GM18907 (cell line): ENCODE data around the gene NRDE2.
"Not testable (repeated sequence)": the region's sequence is repeated elsewhere in the genome, so short reads cannot be mapped to it uniquely, and the experiment has no call there.

Experiments used
- ATAC-seq: cut with Tn5 transposase; IDR thresholded peaks from one replicate; pipeline ENCODE4 v1.9.1; 2021; ENCODE audit warnings: mild to moderate bottlenecking, moderate library complexity; ENCODE audit not compliant: unreplicated experiment

The NRDE2 gene

DNA sequence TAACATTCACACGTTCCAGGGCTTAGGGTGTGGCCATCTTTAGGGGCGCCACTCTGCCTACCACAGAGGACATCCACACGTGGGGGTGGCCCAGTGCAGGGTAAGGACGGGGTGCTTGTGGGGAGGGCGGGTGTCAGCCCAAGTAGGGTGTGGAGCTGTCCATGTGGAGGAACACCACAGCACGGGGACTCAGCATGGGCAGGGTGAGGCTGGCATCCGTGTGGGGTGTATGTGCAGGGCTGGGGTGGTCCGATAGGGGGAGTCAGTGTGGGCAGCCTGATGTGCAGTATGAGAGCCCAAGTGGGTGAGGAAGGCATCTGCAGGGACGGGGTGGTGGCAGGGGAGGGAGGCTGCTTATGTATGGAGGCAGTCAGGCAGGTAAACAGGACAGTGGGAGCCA lies 57.7 kb downstream of the NRDE2 start:
- no peak for ATAC-seq

DNA sequence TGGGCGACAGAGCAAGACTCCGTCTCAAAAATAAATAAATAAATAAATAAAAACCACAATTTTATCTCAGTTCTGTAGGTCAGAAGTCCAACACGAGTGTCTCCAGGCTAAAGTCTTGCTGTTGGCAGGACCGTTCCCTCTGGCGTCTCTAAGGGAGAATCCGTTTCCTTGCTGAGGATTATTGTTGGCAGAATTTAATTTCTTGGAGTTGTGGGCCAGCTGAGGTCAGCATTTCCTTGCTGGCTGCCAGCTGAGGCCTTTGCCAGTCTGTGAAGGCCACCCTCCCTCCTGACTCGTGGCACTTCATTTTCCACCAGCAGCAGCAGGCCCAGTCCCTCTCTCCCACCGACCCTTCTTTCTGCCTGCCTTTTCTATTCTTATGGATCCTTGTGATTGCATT lies 58.2 kb downstream of the NRDE2 start:
- no peak for ATAC-seq

DNA sequence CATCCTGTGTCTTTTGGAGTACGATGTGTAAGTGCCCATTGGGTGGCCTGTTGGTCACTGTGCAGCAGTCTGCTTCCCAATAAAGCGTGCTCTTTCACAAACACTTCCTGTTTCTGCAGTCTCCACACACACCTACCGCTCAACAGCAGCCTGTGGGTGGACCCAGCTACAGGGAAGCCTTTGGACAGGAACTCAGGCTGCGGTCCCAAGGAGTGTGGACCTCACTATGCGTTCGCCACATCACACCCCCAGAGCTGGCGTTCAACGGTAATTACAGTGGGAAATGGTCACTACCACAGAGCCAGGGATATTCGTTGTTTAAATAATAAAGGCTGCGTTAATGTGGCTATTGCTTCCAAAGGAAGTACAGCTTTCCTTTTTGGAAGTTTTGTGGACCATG lies 59.2 kb downstream of the NRDE2 start:
- no peak for ATAC-seq

DNA sequence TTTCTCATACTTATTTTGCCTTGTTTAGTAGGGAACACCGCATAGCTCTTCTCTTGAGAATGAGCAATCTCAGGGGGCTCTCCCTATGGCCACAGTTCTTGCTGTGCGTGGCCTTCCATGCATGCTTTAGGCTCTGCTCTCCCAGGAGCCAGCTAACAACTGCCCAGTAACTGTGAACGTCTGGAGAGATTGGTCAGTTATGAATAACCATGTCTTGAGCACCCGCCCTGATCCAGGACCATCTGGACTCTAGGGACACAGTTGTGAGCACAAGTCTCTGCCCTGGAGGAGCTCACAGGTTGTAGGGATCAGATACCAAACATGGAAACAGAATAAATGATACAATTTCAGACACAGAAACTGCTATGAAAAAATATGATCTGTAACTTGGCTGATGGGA lies 63.3 kb downstream of the NRDE2 start:
- ATAC-seq = no peak

DNA sequence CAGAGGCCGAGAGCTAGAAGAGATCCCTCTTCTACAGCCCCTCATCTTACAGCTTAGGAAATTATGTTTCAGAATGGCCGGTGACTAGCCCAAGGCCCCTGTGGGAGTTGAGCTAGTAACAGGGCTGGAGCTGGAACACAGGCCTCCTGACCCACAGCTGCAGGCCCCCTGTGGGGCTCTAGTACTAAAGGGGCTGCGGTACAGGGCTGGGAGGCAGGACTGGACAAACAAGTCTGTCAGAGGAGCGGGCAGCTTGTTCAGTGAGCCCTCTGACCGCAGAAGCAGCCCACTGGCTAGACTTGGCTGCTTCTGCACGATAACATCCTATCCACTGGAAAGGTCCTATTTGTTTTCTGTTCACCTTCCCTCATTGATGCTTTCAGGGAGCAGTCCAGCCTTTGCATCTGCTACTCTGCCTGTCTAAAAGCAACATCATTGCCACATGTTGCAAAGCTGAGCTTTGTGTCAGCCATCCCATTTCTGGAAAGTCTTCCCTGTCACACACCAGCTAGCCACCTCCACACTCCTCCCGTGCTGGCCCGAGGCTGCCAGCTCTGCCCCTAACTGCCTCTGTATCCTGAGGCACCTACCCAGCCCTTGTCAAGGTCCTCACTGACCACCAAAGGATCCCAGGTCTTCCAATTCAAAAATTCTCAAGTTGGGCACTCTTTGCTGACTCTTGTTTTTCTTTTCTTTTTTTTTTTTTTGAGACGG lies 65.1 kb downstream of the NRDE2 start:
- no peak for ATAC-seq

DNA sequence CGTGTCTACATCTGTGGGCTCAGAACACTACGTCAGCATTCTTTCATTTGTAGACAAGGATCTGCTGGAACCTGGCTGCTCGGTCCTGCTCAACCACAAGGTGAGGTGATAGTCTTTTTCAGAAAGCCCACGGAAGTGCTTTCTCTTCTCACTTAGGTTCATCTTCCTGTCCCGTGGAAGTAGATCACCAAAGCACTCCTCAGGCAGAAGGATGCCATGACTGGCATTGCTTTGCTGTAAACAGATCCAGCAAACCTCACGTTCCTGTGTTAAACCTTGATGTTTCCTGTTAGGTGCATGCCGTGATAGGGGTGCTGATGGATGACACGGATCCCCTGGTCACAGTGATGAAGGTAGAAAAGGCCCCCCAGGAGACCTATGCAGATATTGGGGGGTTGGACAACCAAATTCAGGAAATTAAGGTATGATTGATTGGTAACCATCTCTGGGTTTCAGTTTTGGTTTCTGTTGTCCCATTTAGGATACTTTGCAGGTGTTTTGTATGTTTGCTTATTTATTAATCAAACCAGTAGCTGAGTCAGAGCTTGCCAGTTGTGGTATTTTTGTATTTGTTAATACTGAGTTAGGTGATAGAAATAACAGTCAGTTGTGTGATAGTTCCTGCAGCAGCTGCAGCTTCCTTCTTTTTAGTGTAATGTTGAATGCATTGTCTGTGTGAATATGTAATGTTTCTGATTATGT lies 67.8 kb downstream of the NRDE2 start:
- peak; percentile 95 for ATAC-seq

DNA sequence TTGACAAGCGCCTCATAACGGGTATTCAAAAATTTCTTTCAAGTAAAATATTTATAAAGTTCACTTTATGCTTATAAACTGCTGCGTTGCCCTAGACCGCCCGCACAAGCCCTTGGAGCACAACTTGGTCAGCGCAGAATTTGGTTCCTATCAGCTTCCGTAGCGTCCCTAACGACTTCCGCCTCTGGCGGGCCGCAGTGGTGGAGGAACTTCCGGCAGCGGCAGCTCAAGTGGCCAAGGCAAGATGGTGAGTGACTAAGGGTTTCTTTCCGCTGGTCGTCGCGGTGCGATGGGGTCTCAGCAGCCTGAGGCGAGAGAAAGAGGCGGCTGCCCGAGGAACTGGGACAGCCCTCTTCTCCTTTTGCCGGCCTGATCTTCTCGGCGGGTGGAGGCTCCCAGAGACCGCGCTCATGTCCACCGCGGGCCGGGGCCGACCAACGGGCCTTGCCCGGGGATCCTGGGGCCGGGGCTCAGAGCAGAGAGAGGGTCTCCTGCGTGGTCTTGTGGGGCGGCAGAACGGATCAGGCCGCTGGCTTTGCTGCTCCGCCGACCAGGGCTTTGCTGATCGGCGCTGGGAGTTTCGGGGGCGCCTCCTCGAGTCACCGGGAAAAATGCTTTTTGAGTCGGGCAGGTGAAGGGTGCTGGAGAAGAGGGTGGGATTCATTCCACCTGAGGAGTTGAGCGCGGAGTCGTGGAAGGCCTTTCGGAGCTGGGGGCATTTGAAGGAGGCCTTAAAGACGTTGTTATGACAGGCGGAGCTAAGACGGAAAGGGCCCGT lies 75.2 kb downstream of the NRDE2 start, which contains the start of gene PSMC1:
TSS of gene PSMC1 (plus strand) at position 200 of the 778 bp plus-strand sequence. CDS start at position 245, 45 bp downstream.
- peak; percentile 94 for ATAC-seq

DNA sequence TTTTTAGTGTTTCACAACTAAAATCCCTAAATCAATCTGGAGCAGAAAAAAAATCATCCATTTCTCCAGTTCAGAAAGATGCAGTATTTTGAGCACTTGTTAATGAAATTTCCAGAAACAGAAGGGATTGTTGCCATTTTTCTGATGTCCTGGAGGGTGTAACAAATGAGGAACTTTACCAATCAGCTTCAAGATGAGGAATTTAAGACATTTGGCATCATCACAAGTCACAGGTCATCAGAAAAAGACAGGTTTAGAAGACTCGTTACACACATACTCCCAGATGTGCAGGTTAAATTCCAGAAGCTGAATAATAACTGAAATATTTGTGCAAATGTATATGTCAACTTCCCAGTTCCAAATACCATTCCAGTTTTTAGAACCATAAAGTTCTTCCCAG lies 75.9 kb downstream of the NRDE2 start:
- no peak for ATAC-seq

DNA sequence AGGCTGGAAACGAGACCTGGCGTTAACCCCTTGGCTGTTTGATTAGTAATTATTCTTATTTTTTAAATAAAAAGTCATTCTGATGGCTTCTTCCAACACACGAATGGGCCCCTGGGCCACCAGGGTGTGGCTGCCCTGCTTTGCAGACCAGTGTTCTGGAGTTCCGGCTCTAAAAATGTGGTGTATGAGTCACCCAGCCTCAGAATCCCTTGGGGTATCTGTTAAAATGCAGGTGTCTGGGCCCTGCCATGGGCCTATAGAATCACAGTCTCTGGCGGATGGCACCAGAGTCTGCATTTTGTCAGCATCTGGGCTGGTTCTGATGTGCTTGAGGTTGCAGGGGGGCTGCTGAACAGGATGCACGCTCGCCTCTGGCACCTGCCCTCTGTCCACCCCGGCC lies 77.9 kb downstream of the NRDE2 start:
- no peak for ATAC-seq

DNA sequence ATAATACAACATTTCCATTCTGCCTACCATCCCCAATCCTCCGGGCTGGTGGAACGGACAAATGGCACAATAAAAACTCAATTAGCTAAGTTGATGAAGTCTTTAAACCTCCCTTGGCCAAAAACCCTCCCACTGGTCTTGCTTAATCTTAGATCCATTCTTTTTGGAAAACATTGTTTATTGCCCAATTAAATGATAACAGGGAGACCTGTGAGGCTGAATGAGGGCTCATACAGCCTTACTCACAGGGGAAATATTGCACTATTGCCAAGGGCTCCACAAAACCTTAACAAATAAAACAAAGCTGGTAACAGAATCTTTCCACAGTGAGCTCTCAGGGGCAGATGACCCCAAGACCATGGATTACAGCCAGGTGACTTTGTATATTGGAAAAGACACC lies 83.1 kb downstream of the NRDE2 start:
- ATAC-seq = no peak

DNA sequence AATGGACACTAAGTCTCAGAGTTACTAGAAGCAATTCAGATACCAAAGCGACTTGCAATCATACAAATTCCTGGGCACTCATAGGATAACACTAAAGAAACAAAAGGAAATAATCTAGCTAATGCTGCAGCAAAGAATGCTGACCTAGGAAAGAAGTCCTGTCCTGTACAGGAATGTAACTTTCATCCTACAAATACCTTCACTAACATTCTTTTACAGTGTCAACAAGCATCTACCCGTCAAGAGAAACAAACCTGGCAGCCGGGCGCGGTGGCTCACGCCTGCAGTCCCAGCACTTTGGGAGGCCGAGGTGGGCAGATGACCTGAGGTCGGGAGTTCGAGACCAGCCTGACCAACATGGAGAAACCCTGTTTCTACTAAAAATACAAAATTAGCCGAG lies 84.3 kb downstream of the NRDE2 start:
- ATAC-seq = not testable (repeated sequence)

DNA sequence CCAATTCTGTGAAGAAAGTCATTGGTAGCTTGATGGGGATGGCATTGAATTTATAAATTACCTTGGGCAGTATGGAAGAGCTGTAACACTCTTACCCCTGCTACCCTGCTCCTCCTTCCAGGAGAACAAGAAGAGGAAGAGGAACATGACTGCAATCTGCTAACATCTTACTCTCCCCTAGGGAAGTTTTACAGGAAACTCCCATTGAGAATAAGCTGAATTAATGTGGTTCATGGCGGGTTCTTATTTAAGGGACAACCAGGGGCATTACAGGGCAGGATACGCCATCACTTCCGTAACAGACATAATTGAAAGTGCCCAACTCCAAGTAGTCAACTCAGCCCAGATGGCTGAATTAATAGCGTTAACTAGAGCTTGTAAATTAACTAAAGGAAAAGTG lies 84.8 kb downstream of the NRDE2 start:
- ATAC-seq = no peak

DNA sequence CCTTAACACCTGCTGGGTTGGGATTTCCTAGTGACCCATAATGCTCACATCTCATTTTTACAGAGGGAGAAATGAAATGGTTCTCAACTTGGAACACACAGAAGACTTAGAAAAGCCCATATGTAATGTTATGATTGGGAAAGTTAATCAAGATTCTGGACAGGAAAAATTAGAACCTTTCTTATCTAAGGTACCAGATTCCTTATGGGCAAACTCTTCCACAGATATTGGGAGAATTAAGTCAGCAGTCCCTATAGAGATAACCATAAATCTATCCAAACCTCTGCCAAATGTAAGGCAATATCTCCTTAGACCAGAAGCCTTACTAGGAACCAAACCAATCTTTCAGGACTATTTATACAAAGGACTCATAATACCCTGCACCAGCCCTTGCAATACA lies 89.3 kb downstream of the NRDE2 start:
- no peak for ATAC-seq

DNA sequence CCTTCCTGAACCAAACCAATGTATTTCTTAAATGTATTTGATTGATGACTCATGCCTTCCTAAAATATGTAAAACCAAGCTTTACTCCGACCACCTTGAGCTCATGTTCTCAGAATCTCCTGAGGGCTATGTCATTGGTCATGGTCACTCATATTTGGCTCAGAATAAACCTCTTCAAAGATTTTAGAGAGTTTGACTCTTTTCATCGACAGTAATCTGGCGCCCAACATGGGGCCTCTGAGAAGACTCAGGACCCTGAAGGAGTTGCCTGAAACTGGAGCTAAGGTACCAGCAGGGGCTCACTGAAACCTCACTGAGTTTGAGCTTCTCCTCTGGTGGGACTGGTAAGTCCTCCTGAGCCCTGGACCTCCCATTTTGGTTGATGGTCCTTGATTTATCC lies 92.6 kb downstream of the NRDE2 start:
- no peak for ATAC-seq

DNA sequence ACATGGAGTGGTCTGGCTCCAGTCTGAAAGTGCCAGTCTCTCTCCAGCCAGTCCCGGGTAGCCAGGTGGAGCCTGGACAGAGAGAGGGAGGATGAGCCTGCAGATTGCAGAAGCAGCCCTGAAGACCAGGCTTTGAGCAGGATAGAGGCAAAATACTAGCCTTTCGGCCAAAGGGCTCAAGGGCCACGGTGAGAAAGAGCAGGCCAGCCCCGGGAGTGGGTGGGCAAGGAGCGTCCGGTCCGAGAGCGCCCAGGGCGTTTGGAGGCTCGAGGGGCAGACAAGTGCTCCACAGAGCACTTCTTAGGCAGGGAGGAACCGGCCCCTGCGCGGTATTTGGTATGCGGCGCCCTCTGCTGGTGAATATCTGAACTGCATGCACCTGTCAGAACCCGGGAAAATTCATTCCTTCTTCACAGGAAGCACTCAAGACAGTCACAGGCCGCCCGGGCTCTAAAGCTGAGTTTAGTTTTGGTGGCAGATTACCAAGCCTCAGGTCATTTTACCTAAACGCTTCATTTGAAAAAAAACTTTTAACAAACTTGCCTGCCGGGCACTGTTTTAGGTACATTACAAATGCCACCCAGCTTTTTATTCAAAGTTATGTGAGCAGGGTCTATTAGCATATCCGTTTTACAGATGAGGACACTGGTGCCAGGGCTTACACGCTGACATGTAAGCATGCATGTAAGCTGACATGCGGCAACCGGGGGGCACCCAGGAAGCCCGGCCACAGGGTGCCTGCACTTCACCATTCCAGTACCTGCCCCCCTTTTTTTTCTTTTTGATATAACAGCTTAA lies 96.4 kb downstream of the NRDE2 start:
- ATAC-seq = peak; percentile 76

DNA sequence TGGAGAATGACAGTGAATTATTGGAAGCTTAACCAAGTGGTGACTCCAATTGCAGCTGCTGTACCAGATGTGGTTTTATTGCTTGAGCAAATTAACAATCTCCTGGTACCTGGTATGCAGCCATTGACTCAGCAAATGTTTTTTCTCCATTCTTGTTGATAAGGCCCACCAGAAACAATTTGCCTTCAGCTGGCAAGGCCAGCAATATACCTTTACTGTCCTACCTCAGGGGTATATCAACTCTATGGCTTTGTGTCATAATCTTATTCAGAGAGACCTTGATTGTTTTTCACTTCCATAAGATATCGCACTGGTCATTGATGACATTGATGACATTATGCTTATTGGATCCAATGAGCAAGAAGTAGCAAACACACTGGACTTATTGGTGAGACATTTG lies 101.8 kb downstream of the NRDE2 start:
- ATAC-seq = not testable (repeated sequence)

DNA sequence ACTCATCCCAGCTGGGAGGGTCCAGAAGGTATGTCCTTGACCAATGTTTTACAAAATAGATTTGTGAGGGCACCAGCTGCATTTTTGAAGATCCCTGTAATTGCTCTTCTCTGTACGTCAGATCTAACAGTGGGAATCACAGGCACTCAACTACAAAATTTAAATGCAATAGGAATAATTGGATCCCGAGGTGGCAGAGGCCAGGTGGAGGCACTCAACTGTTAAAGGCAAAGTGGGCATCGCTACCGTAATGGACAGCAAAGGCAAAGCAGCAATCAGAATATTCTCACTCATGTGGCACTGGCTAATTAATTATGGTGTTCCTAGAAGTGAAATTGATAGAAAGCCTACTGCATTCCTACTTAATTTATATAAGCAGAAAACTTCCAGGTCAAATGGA lies 103.3 kb downstream of the NRDE2 start:
- no peak for ATAC-seq
